Measurements from ENCODE around the gene PPP2R2B.

Gene PPP2R2B

GRCh38 chr5:146626936-146627335 lies 251.6 kb downstream of the PPP2R2B start:
- ChIA-PET CTCF (no interaction called here), POLR2A (no interaction called here)
- TF ChIP-seq, protein P1, sequence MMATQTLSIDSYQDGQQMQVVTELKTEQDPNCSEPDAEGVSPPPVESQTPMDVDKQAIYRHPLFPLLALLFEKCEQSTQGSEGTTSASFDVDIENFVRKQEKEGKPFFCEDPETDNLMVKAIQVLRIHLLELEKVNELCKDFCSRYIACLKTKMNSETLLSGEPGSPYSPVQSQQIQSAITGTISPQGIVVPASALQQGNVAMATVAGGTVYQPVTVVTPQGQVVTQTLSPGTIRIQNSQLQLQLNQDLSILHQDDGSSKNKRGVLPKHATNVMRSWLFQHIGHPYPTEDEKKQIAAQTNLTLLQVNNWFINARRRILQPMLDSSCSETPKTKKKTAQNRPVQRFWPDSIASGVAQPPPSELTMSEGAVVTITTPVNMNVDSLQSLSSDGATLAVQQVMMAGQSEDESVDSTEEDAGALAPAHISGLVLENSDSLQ (IDR thresholded peaks at IDR 0.05): no peak
- TF ChIP-seq NFRKB (IDR thresholded peaks at IDR 0.05) (no peak), CTBP1 (IDR thresholded peaks at IDR 0.05; ENCODE audit: borderline replicate concordance) (no peak)
- no peak for DNase-seq (ENCODE audit: extremely low spot score)

DNA sequence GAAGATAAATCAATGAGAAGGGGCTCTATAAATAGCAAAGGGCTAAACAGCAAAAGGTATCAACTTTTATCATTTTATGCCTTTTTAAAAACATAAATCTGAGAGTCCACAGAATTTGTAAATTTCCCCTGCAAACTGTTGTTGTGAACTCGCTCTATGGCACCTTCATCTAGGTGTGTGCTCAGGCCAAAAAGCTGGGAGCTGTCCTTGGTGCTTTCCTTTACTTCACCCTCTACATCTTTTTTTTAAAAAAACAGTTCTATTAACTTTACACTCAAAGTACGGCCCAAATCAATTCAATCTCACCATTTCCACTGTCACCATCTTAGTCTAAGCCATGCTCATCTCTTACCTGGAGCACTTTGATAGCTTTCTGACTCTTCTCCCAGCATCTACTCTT lies 254.4 kb downstream of the PPP2R2B start:
- TF ChIP-seq HDGF (IDR thresholded peaks at IDR 0.05; ENCODE audit: borderline replicate concordance) (no peak), SP1 (IDR thresholded peaks at IDR 0.05) (no peak), FOXM1 (IDR thresholded peaks at IDR 0.05; ENCODE audit: borderline replicate concordance) (no peak), LEF1 (IDR thresholded peaks at IDR 0.05; ENCODE audit: borderline replicate concordance) (no peak), TARDBP (IDR thresholded peaks at IDR 0.05) (no peak), SUZ12 (IDR thresholded peaks at IDR 0.05) (no peak), CTBP1 (IDR thresholded peaks at IDR 0.05; ENCODE audit: borderline replicate concordance) (no peak), FOXA1 (IDR thresholded peaks at IDR 0.05) (no peak)
- TF ChIP-seq, protein P1 (IDR thresholded peaks at IDR 0.05): no peak
- ChIA-PET CTCF (no interaction called here), POLR2A (no interaction called here)
- DNase-seq (ENCODE audit: extremely low spot score): no peak

GRCh38 chr5:146623666-146624065 lies 254.9 kb downstream of the PPP2R2B start:
- POLR2A ChIA-PET: no interaction called here
- no peak for DNase-seq (ENCODE audit: extremely low spot score)
- TF ChIP-seq HDGF (IDR thresholded peaks at IDR 0.05; ENCODE audit: borderline replicate concordance) (no peak), SP1 (IDR thresholded peaks at IDR 0.05) (no peak), FOXA1 (IDR thresholded peaks at IDR 0.05) (no peak), ELF4 (IDR thresholded peaks at IDR 0.05) (no peak), CTBP1 (IDR thresholded peaks at IDR 0.05; ENCODE audit: borderline replicate concordance) (no peak), NFRKB (IDR thresholded peaks at IDR 0.05) (no peak), FOXK2 (IDR thresholded peaks at IDR 0.05) (no peak), ZNF384 (IDR thresholded peaks at IDR 0.05) (no peak), SUZ12 (IDR thresholded peaks at IDR 0.05) (no peak)

DNA sequence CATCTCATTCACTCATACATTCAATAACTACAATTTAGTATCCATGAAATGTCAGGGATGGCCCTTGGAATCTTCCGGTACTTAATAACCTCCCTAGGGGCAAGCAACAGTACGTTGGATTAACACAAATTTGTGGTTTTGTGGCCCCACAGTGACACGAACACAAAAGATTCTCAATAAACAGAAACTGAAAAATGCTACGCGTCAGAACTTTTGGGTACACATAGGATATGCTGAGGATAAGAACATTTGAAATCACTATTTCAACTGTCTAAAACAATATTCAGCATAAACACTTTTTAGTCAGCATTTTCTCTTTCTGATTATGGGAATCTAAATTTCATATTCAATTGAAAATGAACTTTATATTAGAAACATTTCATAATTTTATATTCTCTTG lies 255.5 kb downstream of the PPP2R2B start:
- CTCF ChIA-PET: no interaction called here
- TF ChIP-seq FOXM1 (IDR thresholded peaks at IDR 0.05; ENCODE audit: borderline replicate concordance): no peak
- no peak for TF ChIP-seq ARNT (IDR thresholded peaks at IDR 0.05)
- no peak for TF ChIP-seq NFRKB (IDR thresholded peaks at IDR 0.05)
- TF ChIP-seq LEF1 (IDR thresholded peaks at IDR 0.05; ENCODE audit: borderline replicate concordance): no peak
- TF ChIP-seq ZNF384 (IDR thresholded peaks at IDR 0.05): no peak
- TF ChIP-seq, protein P1 (IDR thresholded peaks at IDR 0.05): no peak
- no peak for TF ChIP-seq L3MBTL2 (conservative IDR thresholded peaks at IDR 0.05)
- TF ChIP-seq BHLHE40 (IDR thresholded peaks at IDR 0.05; ENCODE audit: borderline replicate concordance): no peak
- no peak for TF ChIP-seq FOXA1 (IDR thresholded peaks at IDR 0.05)
- TF ChIP-seq CTBP1 (IDR thresholded peaks at IDR 0.05; ENCODE audit: borderline replicate concordance): no peak
- DNase-seq (ENCODE audit: extremely low spot score): no peak
- POLR2A ChIA-PET: no interaction called here

More at GRCh38 chr5:146623666-146624065, 254.9 kb downstream of the PPP2R2B start:
- CTCF ChIA-PET: no interaction called here

DNA sequence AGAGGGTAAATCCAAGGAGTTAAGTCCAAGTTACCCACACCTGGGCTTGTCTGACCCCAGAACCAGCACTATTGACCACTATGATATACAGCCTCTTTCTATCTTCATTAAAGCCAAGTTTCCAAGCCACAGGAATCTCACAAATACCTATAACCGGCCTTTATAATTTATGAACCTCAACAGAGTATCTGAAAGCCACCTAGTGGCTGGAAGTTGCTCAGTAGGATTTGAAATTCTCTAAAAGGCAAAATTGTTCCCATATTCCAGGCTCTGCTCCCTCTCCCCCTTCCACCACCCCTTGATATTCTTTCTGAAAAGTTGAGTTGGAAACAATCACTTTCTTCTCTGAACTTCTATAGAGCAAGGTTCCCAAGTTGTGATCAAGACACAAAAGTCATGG lies 256.2 kb downstream of the PPP2R2B start:
- POLR2A ChIA-PET: no interaction called here
- CTCF ChIA-PET: no interaction called here
- no peak for DNase-seq (ENCODE audit: extremely low spot score)
- TF ChIP-seq SP1 (IDR thresholded peaks at IDR 0.05) (no peak), FOXK2 (IDR thresholded peaks at IDR 0.05) (no peak), L3MBTL2 (conservative IDR thresholded peaks at IDR 0.05) (no peak), CTBP1 (IDR thresholded peaks at IDR 0.05; ENCODE audit: borderline replicate concordance) (no peak), FOXA1 (IDR thresholded peaks at IDR 0.05) (no peak), ARNT (IDR thresholded peaks at IDR 0.05) (no peak), ELF4 (IDR thresholded peaks at IDR 0.05) (no peak), ZNF384 (IDR thresholded peaks at IDR 0.05) (no peak)
- TF ChIP-seq, protein P1 (IDR thresholded peaks at IDR 0.05): no peak

DNA sequence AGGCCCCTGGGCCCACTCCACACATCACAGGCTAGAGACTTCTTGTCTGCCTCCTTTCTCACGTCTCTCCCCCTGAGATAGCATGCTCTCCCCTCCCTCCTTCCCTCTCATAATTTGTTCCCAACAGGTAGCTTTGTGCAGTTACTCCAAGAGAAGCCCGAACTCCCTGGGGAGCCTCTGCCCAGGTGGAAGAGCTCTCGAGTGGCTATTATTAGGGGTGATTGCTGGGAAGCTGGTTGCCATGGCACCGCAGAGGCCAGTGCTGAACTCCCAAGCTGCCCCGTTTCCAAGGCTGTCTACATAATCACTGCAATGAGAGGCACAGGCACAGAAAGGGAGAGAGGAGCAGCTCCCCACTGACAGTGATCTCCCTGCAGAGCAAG lies 257.9 kb downstream of the PPP2R2B start:
- no peak for DNase-seq (ENCODE audit: extremely low spot score)
- ChIA-PET POLR2A (no interaction called here), CTCF (no interaction called here)
- TF ChIP-seq ELF4 (IDR thresholded peaks at IDR 0.05) (no peak), FOXA1 (IDR thresholded peaks at IDR 0.05) (no peak), LEF1 (IDR thresholded peaks at IDR 0.05; ENCODE audit: borderline replicate concordance) (no peak), FOXK2 (IDR thresholded peaks at IDR 0.05) (no peak), ARNT (IDR thresholded peaks at IDR 0.05) (no peak), HDGF (IDR thresholded peaks at IDR 0.05; ENCODE audit: borderline replicate concordance) (no peak), ZNF384 (IDR thresholded peaks at IDR 0.05) (no peak), TARDBP (IDR thresholded peaks at IDR 0.05) (no peak)
